K562 (cell line): ENCODE results near the gene GALNT16. TPM values are rescaled to one million over a fixed set of nuclear protein-coding genes. Genes with fewer than 3 reads are reported as not detected.

Experiments
- ATAC-seq: fragments of 200-7000 bp; cut with Tn5 transposase; 3 replicates; pipeline ENCODE4 v1.9.1; 2020; ENCODE audit warnings: moderate library complexity
- BruUV-seq: library from RNA; stranded (reverse); fragments of 400-500 nt; replicated peaks from 2 replicates; lab custom pipeline; 2021; lab: Mats Ljungman, UMichigan
- CTCF ChIA-PET: fragments of 300-600 bp; formaldehyde crosslinking; extraction: SDS; loops from one replicate; lab custom pipeline; 2021; ENCODE audit warnings: low intra/inter-chr PET ratio; lab: Yijun Ruan, JAX
- POLR2A ChIA-PET: fragments of 300-600, 350-650 bp; sonication (Branson Sonifier 250); formaldehyde crosslinking; extraction: SDS; loops from one replicate; lab custom pipeline; 2021; ENCODE audit warnings: antibody characterized with exemption, inconsistent platforms; lab: Yijun Ruan, JAX
- DNase-seq, 4 experiments: peaks; one replicate each; pipeline versions ENCODE4 v3.0.0 to v3.0.0-alpha.2; 2011 to 2018; ENCODE audit warnings: low spot score in 3 of 4, mixed read lengths in 3 of 4; ENCODE audit errors: extremely low read depth in 1 of 4
- FAIRE-seq: peaks from 2 replicates; lab custom pipeline; 2011; peaks lifted over from hg19 to GRCh38; lab: Jason Lieb, UNC
- H2AFZ ChIP-seq: 2 replicates; pipeline ENCODE4 v1.6.0; 2011; ENCODE audit warnings: low read depth, low read length, control low read depth, inconsistent platforms
- H3K27ac ChIP-seq: fragments of 200-600 bp; 3 replicates; pipeline ENCODE4 v1.8.0; 2011; ENCODE audit warnings: low read depth, mild to moderate bottlenecking, control low read depth, inconsistent platforms, low read length, moderate library complexity, mixed read lengths; ENCODE audit errors: extremely low read depth
- H3K27me3 ChIP-seq, 2 experiments: fragments of 300-600 bp in 1 of 2; 2 replicates in 1 of 2; 3 replicates in 1 of 2; pipeline versions ENCODE4 v1.6.0 to v1.8.0; 2011; ENCODE audit warnings: inconsistent platforms in 2 of 2, low read length in 2 of 2, mild to moderate bottlenecking in 1 of 2, mixed read lengths in 1 of 2, moderate library complexity in 1 of 2; ENCODE audit not compliant: control insufficient read depth in 2 of 2, insufficient read depth in 2 of 2
- H3K36me3 ChIP-seq: fragments of 300-600 bp; 3 replicates; pipeline ENCODE4 v1.8.0; 2011; ENCODE audit warnings: mild to moderate bottlenecking, low read length, inconsistent platforms; ENCODE audit not compliant: control insufficient read depth, insufficient read depth
- H3K4me1 ChIP-seq, 2 experiments: fragments of 200-600 bp in 1 of 2; replicated peaks in 1 of 2; 2 replicates in 1 of 2; 3 replicates in 1 of 2; pipeline versions ENCODE4 v1.5.1 to v1.8.0; 2011; ENCODE audit warnings: inconsistent platforms in 2 of 2, low read length in 2 of 2, mild to moderate bottlenecking in 1 of 2, mixed read lengths in 1 of 2, moderate library complexity in 1 of 2; ENCODE audit not compliant: control insufficient read depth in 2 of 2, insufficient read depth in 2 of 2
- H3K4me2 ChIP-seq: 2 replicates; pipeline ENCODE4 v1.6.1; 2011; ENCODE audit warnings: low read length, control low read depth, inconsistent platforms, mixed read lengths; ENCODE audit not compliant: insufficient read depth
- H3K4me3 ChIP-seq: fragments of 200-600 bp; sonication (generic), shearing (Covaris generic); 2 replicates; pipeline ENCODE4 v1.5.1; 2016; ENCODE audit warnings: control low read depth, inconsistent platforms
- H3K79me2 ChIP-seq: fragments of 200-600 bp; 3 replicates; pipeline ENCODE4 v1.8.0; 2011; ENCODE audit warnings: low read length, inconsistent platforms; ENCODE audit not compliant: control insufficient read depth, insufficient read depth
- H3K9ac ChIP-seq, 2 experiments: 2 replicates each; pipeline versions ENCODE4 v1.6.0 to v1.6.1; 2011; ENCODE audit warnings: low read depth in 2 of 2, low read length in 2 of 2, control low read depth in 1 of 2, inconsistent platforms in 1 of 2, mild to moderate bottlenecking in 1 of 2, mixed read lengths in 1 of 2; ENCODE audit not compliant: insufficient read depth in 1 of 2
- H3K9me1 ChIP-seq: one replicate; pipeline ENCODE4 v1.6.0; 2011; ENCODE audit warnings: inconsistent platforms, mild to moderate bottlenecking, low read length, moderate library complexity; ENCODE audit not compliant: control insufficient read depth, insufficient read depth
- H3K9me3 ChIP-seq: replicated peaks from 2 replicates; pipeline ENCODE4 v1.5.1; 2011; ENCODE audit warnings: low read depth, low read length, inconsistent platforms; ENCODE audit not compliant: control insufficient read depth, insufficient read depth
- H4K20me1 ChIP-seq: replicated peaks from 2 replicates; pipeline ENCODE4 v1.6.1; 2011; ENCODE audit warnings: low read length, inconsistent platforms, mixed read lengths; ENCODE audit not compliant: control insufficient read depth, insufficient read depth
- ARNT ChIP-seq, 2 experiments: fragments of 450-650 bp; IDR thresholded peaks; 2 replicates each; pipeline ENCODE4 v1.6.1; 2016; ENCODE audit warnings: mild to moderate bottlenecking in 1 of 2
- BACH1 ChIP-seq: fragments of 200-800 bp; sonication (Bioruptor generic); IDR thresholded peaks from 2 replicates; pipeline ENCODE4 v1.6.1; 2016; ENCODE audit warnings: missing genetic modification characterization, missing compliant biosample characterization
- CHD2 ChIP-seq: IDR thresholded peaks from 2 replicates; pipeline ENCODE4 v1.6.1; 2011; ENCODE audit warnings: low read depth, low read length
- CTBP1 ChIP-seq: fragments of 450-650 bp; IDR thresholded peaks from 2 replicates; pipeline ENCODE4 v1.6.1; 2016; ENCODE audit warnings: borderline replicate concordance
- ELK3 ChIP-seq: fragments of 450-650 bp; formaldehyde crosslinking; IDR thresholded peaks from 2 replicates; pipeline ENCODE4 v1.4.0; 2020; ENCODE audit warnings: mild to moderate bottlenecking
- HLTF ChIP-seq: fragments of 450-650 bp; IDR thresholded peaks from 2 replicates; pipeline ENCODE4 v1.6.1; 2016
- LCOR ChIP-seq: sonication (generic); formaldehyde crosslinking; IDR thresholded peaks from 2 replicates; pipeline ENCODE4 v1.8.0; 2022; ENCODE audit warnings: mild to moderate bottlenecking, missing genetic modification reagents
- MAFF ChIP-seq: IDR thresholded peaks from 2 replicates; pipeline ENCODE4 v1.6.1; 2012; ENCODE audit warnings: low read length, improper control_type of control experiment
- NFIC ChIP-seq: fragments of 450-650 bp; IDR thresholded peaks from 2 replicates; pipeline ENCODE4 v1.6.1; 2017; ENCODE audit warnings: mild to moderate bottlenecking, inconsistent platforms
- NR2C2 ChIP-seq, 2 experiments: fragments of 200-800 bp in 1 of 2; sonication (Bioruptor generic) in 1 of 2; sonication (generic) in 1 of 2; formaldehyde crosslinking in 1 of 2; IDR thresholded peaks; 2 replicates each; pipeline versions ENCODE4 v1.6.1 to v1.8.0; 2016 to 2022; ENCODE audit warnings: mild to moderate bottlenecking in 1 of 2, missing compliant biosample characterization in 1 of 2, missing genetic modification characterization in 1 of 2, missing genetic modification reagents in 1 of 2
- PHB ChIP-seq: fragments of 250-450 bp; sonication (Bioruptor Pico); IDR thresholded peaks from 2 replicates; pipeline ENCODE4 v1.5.0; 2021
- POLR3A ChIP-seq: IDR thresholded peaks from 2 replicates; pipeline ENCODE4 v1.6.1; 2011; ENCODE audit warnings: borderline replicate concordance, mild to moderate bottlenecking, moderate library complexity; ENCODE audit not compliant: insufficient read length, insufficient read depth; ENCODE audit errors: extremely low read depth
- PRDM10 ChIP-seq: fragments of 450-650 bp; IDR thresholded peaks from 2 replicates; pipeline ENCODE4 v1.6.1; 2018; ENCODE audit not compliant: partially characterized antibody
- RBM22 ChIP-seq: fragments of 200-400 bp; formaldehyde crosslinking; IDR thresholded peaks from 2 replicates; pipeline ENCODE4 v1.6.1; 2018; ENCODE audit warnings: low read length, low read depth; ENCODE audit not compliant: poor library complexity, severe bottlenecking
- SMC3 ChIP-seq: conservative IDR thresholded peaks from 2 replicates; pipeline ENCODE4 v1.6.1; 2011; ENCODE audit warnings: low read depth, low read length, improper control_type of control experiment; ENCODE audit not compliant: insufficient read depth
- TCFL5 ChIP-seq: fragments of 250-450 bp; sonication (Bioruptor Pico); conservative IDR thresholded peaks from 2 replicates; pipeline ENCODE4 v1.6.1; 2021; ENCODE audit warnings: mild to moderate bottlenecking, moderate library complexity, matching md5 sums
- ZNF232 ChIP-seq: sonication (generic); formaldehyde crosslinking; IDR thresholded peaks from 2 replicates; pipeline ENCODE4 v1.8.0; 2022; ENCODE audit warnings: mild to moderate bottlenecking, missing genetic modification reagents
- ZNF586 ChIP-seq: fragments of 450-650 bp; formaldehyde crosslinking; conservative IDR thresholded peaks from 2 replicates; pipeline ENCODE4 v1.4.0; 2020; ENCODE audit warnings: mild to moderate bottlenecking, moderate library complexity
- WGBS: fragments of 100-300 bp; shearing (Covaris generic); methylation state at CpG from one replicate; pipeline ENCODE4 v1.1.6; 2016; ENCODE audit warnings: low coverage, mixed read lengths; ENCODE audit not compliant: insufficient coverage; ENCODE audit errors: missing lambda C conversion rate; 5-methylcytosine and 5-hydroxymethylcytosine counted together
- in situ Hi-C: fragments of 300-500 bp; cut with MboI; formaldehyde crosslinking; loops from 4 replicates; pipeline ENCODE4 v1.15.0; 2018; ENCODE audit warnings: inconsistent platforms, mixed read lengths
- intact Hi-C: fragments of 100-400 bp; cut with micrococcal nuclease; formaldehyde crosslinking; loops from 2 replicates; pipeline ENCODE4 v1.14.2; 2022
- polyA plus RNA-seq, 8 experiments: library from polyadenylated mRNA; depleted of rRNA in 4 of 8; stranded (reverse) in 5 of 8; unstranded in 3 of 8; fragments of >200 nt; fragmentation: Nextera tagmentation in 2 of 8; fragmentation: Illumina TruSeq in 1 of 8; extraction: Ambion mirVana in 2 of 8; extraction: Trizol in 1 of 8; gene quantifications; 2 replicates each; pipeline versions ENCODE4 v1.2.1 to v1.2.3, GENCODE V29; 2011 to 2014; ENCODE audit warnings: inconsistent platforms in 1 of 8, missing spikeins in 1 of 8
- total RNA-seq, 7 experiments: library from RNA; depleted of rRNA in 6 of 7; stranded (reverse); fragments of >200 nt in 6 of 7; fragmentation: Illumina TruSeq in 2 of 7; extraction: Trizol in 2 of 7; gene quantifications; 2 replicates each; pipeline versions ENCODE4 v1.2.1 to v1.2.3, GENCODE V29; 2011 to 2021; ENCODE audit warnings: low replicate concordance in 1 of 7

GALNT16 gene
- total and polyA plus RNA-seq, 9 of the 15 experiments (the other 6 are each of a cell fraction or from before 2014, with no cell fraction given) = not detected

GRCh38 chr14:69331206-69331605 lies 71.2 kb downstream of the GALNT16 start:
- TF ChIP-seq PHB (CRISPR knock-in tag) (no peak), PRDM10 (no peak), POLR3A (no peak), ARNT (IDR thresholded peaks at IDR 0.05) (no peak), TCFL5 (CRISPR knock-in tag) (no peak), HLTF (no peak), RBM22 (no peak), CHD2 (no peak), SMC3 (no peak), MAFF (no peak), NFIC (no peak), ELK3 (no peak), BACH1 (tag) (no peak), CTBP1 (no peak), NR2C2 (CRISPR knock-in tag; IDR thresholded peaks at IDR 0.05) (no peak), NR2C2 (tag; IDR thresholded peaks at IDR 0.05) (no peak), LCOR (CRISPR knock-in tag) (no peak), ZNF232 (no peak), ZNF586 (CRISPR knock-in tag) (no peak)
- TF ChIP-seq, all 486 proteins: peak for 0
- BruUV-seq = no TSS peak
- FAIRE-seq = no peak
- no peak overlapping the region for H3K9ac ChIP-seq
- ATAC-seq = no peak
- peaks cover 6 to 63% of the 10 kb centered on the region in 2 experiments for H3K27me3 ChIP-seq
- ChIA-PET CTCF (no interaction called here), POLR2A (no interaction called here)
- H3K79me2 ChIP-seq = no peaks in the 10 kb centered on the region
- 0% methylated on average over 3 of the region's 4 CpGs for WGBS
- in situ Hi-C loops = no loop called here
- no peaks in the 10 kb centered on the region; a peak in 1 of 5 replicates for H3K4me1 ChIP-seq
- H2AFZ ChIP-seq = no peak overlapping the region
- no peaks in the 10 kb centered on the region for H3K9me3 ChIP-seq
- no peak overlapping the region for H3K27ac ChIP-seq
- H3K4me2 ChIP-seq = no peak overlapping the region
- peaks cover 3% of the 10 kb centered on the region for H3K9me1 ChIP-seq
- intact Hi-C loops = no loop called here
- no peaks in the 10 kb centered on the region for H3K36me3 ChIP-seq
- H3K4me3 ChIP-seq = no peak overlapping the region
- DNase-seq = no peak
- H4K20me1 ChIP-seq = peaks cover 4% of the 10 kb centered on the region; the same call in 1 of the 2 replicates
